B cell (primary cell): ENCODE measurements around the gene LONP2. TPM values are rescaled to one million over a fixed set of nuclear protein-coding genes. Genes with fewer than 3 reads are reported as not detected.
A peak's percentile ranks its signal among the peaks of the same experiment; 100 is the strongest.

ENCODE experiments used
- ATAC-seq: fragments of 200-7000 bp; cut with Tn5 transposase; one replicate; pipeline ENCODE4 v1.10.0; 2021; ENCODE audit warnings: low read depth, mild to moderate bottlenecking, moderate number of reproducible peaks, moderate library complexity
- CTCF ChIA-PET: fragments of 350-600 bp; sonication (Branson Sonifier 250); formaldehyde crosslinking; loops from one replicate; lab custom pipeline; 2021; ENCODE audit warnings: antibody characterized with exemption, inconsistent platforms; lab: Charles Lee
- POLR2A ChIA-PET: fragments of 350-600 bp; sonication (Branson Sonifier 250); formaldehyde crosslinking; loops from one replicate; lab custom pipeline; 2021; ENCODE audit warnings: antibody characterized with exemption; lab: Charles Lee
- DNase-seq: peaks from one replicate; pipeline ENCODE4 v3.0.0; 2013
- H2AFZ ChIP-seq: 2 replicates; pipeline ENCODE4 v1.6.1; 2012; ENCODE audit warnings: mild to moderate bottlenecking, low read depth, low read length; ENCODE audit not compliant: insufficient read depth, poor library complexity, severe bottlenecking
- H3K27ac ChIP-seq, 2 donors: 1 replicate in 1 of 2; 2 replicates in 1 of 2; pipeline ENCODE4 v1.5.1; 2012 to 2013; ENCODE audit warnings: low read length in 2 of 2, mild to moderate bottlenecking in 2 of 2, moderate library complexity in 1 of 2
- H3K27me3 ChIP-seq, 4 experiments: fragments of 200-600 bp in 1 of 4; sonication (generic) in 1 of 4; replicated peaks in 1 of 4; 1 replicate in 2 of 4; 2 replicates in 2 of 4; pipeline versions ENCODE4 v1.6.1 to v1.7.0; 2013 to 2016; ENCODE audit warnings: low read length in 3 of 4, mild to moderate bottlenecking in 2 of 4, mixed read lengths in 1 of 4, moderate library complexity in 1 of 4; ENCODE audit not compliant: insufficient read depth in 4 of 4, control insufficient read depth in 3 of 4; ENCODE audit errors: control extremely low read depth in 1 of 4
- H3K36me3 ChIP-seq, 2 experiments: replicated peaks in 1 of 2; 1 replicate in 1 of 2; 2 replicates in 1 of 2; pipeline versions ENCODE4 v1.6.1 to v1.7.1; 2013; ENCODE audit warnings: low read length in 1 of 2; ENCODE audit not compliant: insufficient read depth in 2 of 2, control insufficient read depth in 1 of 2; ENCODE audit errors: control extremely low read depth in 1 of 2, extremely low read depth in 1 of 2
- H3K4me1 ChIP-seq, 2 donors: fragments of 200-600 bp in 1 of 2; sonication (generic) in 1 of 2; 1 replicate in 1 of 2; 2 replicates in 1 of 2; pipeline versions ENCODE4 v1.5.1 to v1.6.1; 2013 to 2017; ENCODE audit warnings: low read length in 2 of 2; ENCODE audit not compliant: control insufficient read depth in 2 of 2, insufficient read depth in 2 of 2
- H3K4me2 ChIP-seq: replicated peaks from 2 replicates; pipeline ENCODE3; 2012; ENCODE audit warnings: mild to moderate bottlenecking, low read depth, low read length; ENCODE audit not compliant: poor library complexity, severe bottlenecking
- H3K4me3 ChIP-seq, 5 experiments: fragments of 200-600 bp in 1 of 5; sonication (generic) in 1 of 5; 1 replicate in 3 of 5; 2 replicates in 2 of 5; pipeline versions ENCODE4 v1.5.1 to v1.7.0; 2011 to 2016; ENCODE audit warnings: low read length in 4 of 5, mild to moderate bottlenecking in 4 of 5, low read depth in 2 of 5, control low read depth in 1 of 5, moderate library complexity in 1 of 5; ENCODE audit not compliant: insufficient read depth in 1 of 5; ENCODE audit errors: control extremely low read depth in 1 of 5, extremely low read depth in 1 of 5
- H3K79me2 ChIP-seq: fragments of 200-600 bp; sonication (generic); one replicate; pipeline ENCODE4 v1.6.0; 2016; ENCODE audit warnings: low read length; ENCODE audit not compliant: control insufficient read depth, insufficient read depth
- H3K9ac ChIP-seq: fragments of 200-600 bp; sonication (generic); 2 replicates; pipeline ENCODE4 v1.6.1; 2017; ENCODE audit warnings: mild to moderate bottlenecking, low read length, moderate library complexity
- H3K9me3 ChIP-seq, 3 donors: one replicate each; pipeline versions ENCODE4 v1.6.1 to v1.7.1; 2013; ENCODE audit warnings: low read length in 2 of 3; ENCODE audit not compliant: control insufficient read depth in 2 of 3, insufficient read depth in 1 of 3; ENCODE audit errors: control extremely low read depth in 1 of 3
- H4K20me1 ChIP-seq: 2 replicates; pipeline ENCODE4 v1.6.0; 2012; ENCODE audit warnings: mild to moderate bottlenecking, low read length; ENCODE audit not compliant: insufficient read depth, control insufficient read depth, poor library complexity, severe bottlenecking
- H3K27ac Mint-ChIP-seq: one replicate; pipeline ENCODE4 v1.8.0; 2021; ENCODE audit warnings: mixed read lengths
- H3K27me3 Mint-ChIP-seq: one replicate; pipeline ENCODE4 v1.8.0; 2021; ENCODE audit warnings: mixed read lengths
- H3K4me1 Mint-ChIP-seq: one replicate; pipeline ENCODE4 v1.8.0; 2021; ENCODE audit warnings: mixed read lengths
- H3K4me3 Mint-ChIP-seq: one replicate; pipeline ENCODE4 v1.8.0; 2021; ENCODE audit warnings: mixed read lengths
- H3K9me3 Mint-ChIP-seq: one replicate; pipeline ENCODE4 v1.8.0; 2022; ENCODE audit warnings: mixed read lengths; ENCODE audit not compliant: insufficient read depth
- EZH2 ChIP-seq: IDR thresholded peaks from 2 replicates; pipeline ENCODE4 v1.6.1; 2012; ENCODE audit warnings: borderline replicate concordance, low read depth, mild to moderate bottlenecking, moderate library complexity, low read length; ENCODE audit not compliant: insufficient read depth, poor library complexity, severe bottlenecking
- WGBS: methylation state at CpG from one replicate; pipeline ENCODE4 v1.1.5; 2013; ENCODE audit warnings: missing lambda C conversion rate; ENCODE audit not compliant: insufficient coverage; 5-methylcytosine and 5-hydroxymethylcytosine counted together
- intact Hi-C: fragments of 100-400 bp; cut with micrococcal nuclease; formaldehyde crosslinking; loops from one replicate; pipeline ENCODE4 v1.10.0; 2022
- polyA plus RNA-seq: library from polyadenylated mRNA; depleted of rRNA; stranded (reverse); fragments of >200 nt; gene quantifications from 2 replicates; pipeline ENCODE4 v1.2.3, GENCODE V29; 2012
- total RNA-seq, 2 donors: library from RNA; stranded (reverse); fragments of 120-200 nt in 1 of 2; gene quantifications; 1 replicate in 1 of 2; 2 replicates in 1 of 2; pipeline versions ENCODE4 v1.2.3 to v1.2.4, GENCODE V29; 2013 to 2022
- TF ChIP-seq, protein P1 (sequence below): fragments of 200-600 bp; IDR thresholded peaks from one replicate; pipeline ENCODE4 v1.8.0; 2022; ENCODE audit warnings: antibody characterized with exemption, mild to moderate bottlenecking

The LONP2 gene
- total and polyA plus RNA-seq, 2 donors (not counting 1 experiment from before 2014, with no cell fraction given): 39.3 to 84.2 TPM

DNA sequence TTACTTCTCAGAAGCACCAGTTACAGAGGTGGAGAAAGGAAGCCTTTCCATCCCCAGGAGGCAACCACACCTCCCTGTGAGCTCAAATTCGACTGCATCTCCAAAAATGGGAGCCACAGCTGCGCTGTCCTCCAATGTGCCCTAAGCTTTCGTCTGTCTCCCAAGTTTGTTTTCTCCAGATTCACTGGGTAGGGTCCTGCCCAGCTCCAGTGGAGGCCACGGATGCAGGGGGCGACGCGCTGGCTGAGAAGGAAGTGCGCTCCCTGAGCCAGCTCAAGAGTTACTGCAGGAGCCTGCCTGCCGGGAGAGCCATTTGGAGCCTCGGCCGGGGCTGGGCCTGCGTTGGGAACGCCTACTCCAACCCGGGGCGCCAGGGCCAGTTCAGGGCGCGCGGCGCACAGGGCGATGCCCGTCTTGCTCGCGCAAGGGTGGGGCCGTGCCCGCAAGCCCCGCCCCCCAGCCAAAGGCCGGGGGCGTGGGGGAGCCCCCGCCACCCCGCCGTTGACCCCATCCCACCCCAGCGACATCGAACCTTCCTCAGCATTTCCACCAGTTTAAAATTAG lies 121.6 kb downstream of the LONP2 start:
- Histone ChIP-seq H3K36me3 (peaks cover 0 to 3% of the 10 kb centered on the region in 2 experiments), H3K79me2 (peaks cover 100% of the 10 kb centered on the region), H3K9me3 (no peaks in the 10 kb centered on the region), H3K27ac (peak overlapping the region; percentile 80 to 92), H4K20me1 (peaks cover 55% of the 10 kb centered on the region), H3K27me3 (no peaks in the 10 kb centered on the region), H3K4me1 (peaks cover 22 to 24% of the 10 kb centered on the region in 2 donors), H3K4me2 (peak overlapping the region; percentile 88), H3K4me3 (peak overlapping the region; percentile 58 to 96 (median 79)), H3K9ac (peak overlapping the region; percentile 96), H2AFZ (peak overlapping the region; percentile 68)
- CTCF ChIA-PET: interaction anchor here (0.6 to 5.1 kb wide), 11 partner anchors 10 to 1477 kb away, joined by 3 to 31 read pairs (median 5); partner anchors contain the start of gene SIAH1
- H3K9me3 Mint-ChIP-seq: no peaks in the 10 kb centered on the region
- peak; percentile 96 for ATAC-seq
- no peaks in the 10 kb centered on the region for H3K27me3 Mint-ChIP-seq
- TF ChIP-seq, protein P1, sequence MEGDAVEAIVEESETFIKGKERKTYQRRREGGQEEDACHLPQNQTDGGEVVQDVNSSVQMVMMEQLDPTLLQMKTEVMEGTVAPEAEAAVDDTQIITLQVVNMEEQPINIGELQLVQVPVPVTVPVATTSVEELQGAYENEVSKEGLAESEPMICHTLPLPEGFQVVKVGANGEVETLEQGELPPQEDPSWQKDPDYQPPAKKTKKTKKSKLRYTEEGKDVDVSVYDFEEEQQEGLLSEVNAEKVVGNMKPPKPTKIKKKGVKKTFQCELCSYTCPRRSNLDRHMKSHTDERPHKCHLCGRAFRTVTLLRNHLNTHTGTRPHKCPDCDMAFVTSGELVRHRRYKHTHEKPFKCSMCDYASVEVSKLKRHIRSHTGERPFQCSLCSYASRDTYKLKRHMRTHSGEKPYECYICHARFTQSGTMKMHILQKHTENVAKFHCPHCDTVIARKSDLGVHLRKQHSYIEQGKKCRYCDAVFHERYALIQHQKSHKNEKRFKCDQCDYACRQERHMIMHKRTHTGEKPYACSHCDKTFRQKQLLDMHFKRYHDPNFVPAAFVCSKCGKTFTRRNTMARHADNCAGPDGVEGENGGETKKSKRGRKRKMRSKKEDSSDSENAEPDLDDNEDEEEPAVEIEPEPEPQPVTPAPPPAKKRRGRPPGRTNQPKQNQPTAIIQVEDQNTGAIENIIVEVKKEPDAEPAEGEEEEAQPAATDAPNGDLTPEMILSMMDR: no peak
- TF ChIP-seq EZH2: no peak
- peaks cover 59% of the 10 kb centered on the region for H3K4me1 Mint-ChIP-seq
- 11% methylated on average over 28 of the region's 33 CpGs for WGBS
- POLR2A ChIA-PET: interaction anchor here (0.6 to 1.3 kb wide), 5 partner anchors 16 to 169 kb away, joined by 3 to 8 read pairs (median 6); partner anchors contain the start of gene SIAH1
- intact Hi-C loops: loop anchor here (1.0 to 5.0 kb wide), 5 partner anchors 12 to 1743 kb away; partner anchors contain the start of gene SHCBP1
- DNase-seq: peak; percentile 78
- H3K27ac Mint-ChIP-seq: peak overlapping the region; percentile 83
- H3K4me3 Mint-ChIP-seq: peak overlapping the region; percentile 90
